ENCODE results near the gene COL2A1.

COL2A1 gene

GRCh38 chr12:48015954-48016353, 11.7 kb upstream of the COL2A1 start:
- TF ChIP-seq, protein P1, sequence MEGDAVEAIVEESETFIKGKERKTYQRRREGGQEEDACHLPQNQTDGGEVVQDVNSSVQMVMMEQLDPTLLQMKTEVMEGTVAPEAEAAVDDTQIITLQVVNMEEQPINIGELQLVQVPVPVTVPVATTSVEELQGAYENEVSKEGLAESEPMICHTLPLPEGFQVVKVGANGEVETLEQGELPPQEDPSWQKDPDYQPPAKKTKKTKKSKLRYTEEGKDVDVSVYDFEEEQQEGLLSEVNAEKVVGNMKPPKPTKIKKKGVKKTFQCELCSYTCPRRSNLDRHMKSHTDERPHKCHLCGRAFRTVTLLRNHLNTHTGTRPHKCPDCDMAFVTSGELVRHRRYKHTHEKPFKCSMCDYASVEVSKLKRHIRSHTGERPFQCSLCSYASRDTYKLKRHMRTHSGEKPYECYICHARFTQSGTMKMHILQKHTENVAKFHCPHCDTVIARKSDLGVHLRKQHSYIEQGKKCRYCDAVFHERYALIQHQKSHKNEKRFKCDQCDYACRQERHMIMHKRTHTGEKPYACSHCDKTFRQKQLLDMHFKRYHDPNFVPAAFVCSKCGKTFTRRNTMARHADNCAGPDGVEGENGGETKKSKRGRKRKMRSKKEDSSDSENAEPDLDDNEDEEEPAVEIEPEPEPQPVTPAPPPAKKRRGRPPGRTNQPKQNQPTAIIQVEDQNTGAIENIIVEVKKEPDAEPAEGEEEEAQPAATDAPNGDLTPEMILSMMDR (IDR thresholded peaks at IDR 0.05; ENCODE audit: low read depth, low read length, missing control alignments): no peak
- DNase-seq (ENCODE audit: extremely low read depth, low read depth): no peak
- H3K4me3 ChIP-seq (replicated peaks; ENCODE audit: low read depth, low read length): no peak overlapping the region

DNA sequence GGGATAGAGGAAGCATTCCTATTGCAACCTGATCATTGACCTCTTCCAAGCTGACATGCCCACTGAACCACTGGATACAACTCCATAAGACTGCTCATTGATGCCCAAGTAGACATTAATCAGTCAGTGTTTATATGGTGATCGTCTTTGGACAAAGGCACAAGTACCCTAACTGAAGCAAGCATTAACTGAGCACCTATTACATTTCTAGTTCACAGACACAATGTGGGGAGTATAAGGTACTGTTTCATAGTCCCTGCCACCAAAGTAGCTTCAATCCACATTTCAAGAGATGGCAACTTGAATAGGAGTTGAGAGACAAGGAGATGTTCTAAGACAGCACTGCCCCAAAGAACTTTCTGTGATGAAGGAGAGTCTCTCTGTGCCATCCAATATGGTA, 10.9 kb upstream of the COL2A1 start:
- no peak overlapping the region for H3K4me3 ChIP-seq (replicated peaks; ENCODE audit: low read depth, low read length)
- no peak for DNase-seq (ENCODE audit: extremely low read depth, low read depth)
- TF ChIP-seq, protein P1 (IDR thresholded peaks at IDR 0.05; ENCODE audit: low read depth, low read length, missing control alignments): no peak

- no peak overlapping the region for H3K4me3 ChIP-seq (replicated peaks; ENCODE audit: low read depth, low read length)
- DNase-seq (ENCODE audit: extremely low read depth, low read depth): no peak
- TF ChIP-seq, protein P1 (IDR thresholded peaks at IDR 0.05; ENCODE audit: low read depth, low read length, missing control alignments): no peak
Observed at GRCh38 chr12:48013287-48013686, 9.0 kb upstream of the COL2A1 start.

GRCh38 chr12:48012070-48012469, 7.8 kb upstream of the COL2A1 start:
- TF ChIP-seq, protein P1 (IDR thresholded peaks at IDR 0.05; ENCODE audit: low read depth, low read length, missing control alignments): no peak
- no peak overlapping the region for H3K4me3 ChIP-seq (replicated peaks; ENCODE audit: low read depth, low read length)
- no peak for DNase-seq (ENCODE audit: extremely low read depth, low read depth)

GRCh38 chr12:48010366-48010970, 6.2 kb upstream of the COL2A1 start:
- no peak for DNase-seq (ENCODE audit: extremely low read depth, low read depth)
- TF ChIP-seq, protein P1 (IDR thresholded peaks at IDR 0.05; ENCODE audit: low read depth, low read length, missing control alignments): no peak
- H3K4me3 ChIP-seq (replicated peaks; ENCODE audit: low read depth, low read length): no peak overlapping the region

- no peak for DNase-seq (ENCODE audit: extremely low read depth, low read depth)
- no peak overlapping the region for H3K4me3 ChIP-seq (replicated peaks; ENCODE audit: low read depth, low read length)
- TF ChIP-seq, protein P1 (IDR thresholded peaks at IDR 0.05; ENCODE audit: low read depth, low read length, missing control alignments): no peak
Observed at GRCh38 chr12:48009471-48009870, 5.2 kb upstream of the COL2A1 start.

- TF ChIP-seq, protein P1 (IDR thresholded peaks at IDR 0.05; ENCODE audit: low read depth, low read length, missing control alignments): no peak
- no peak for DNase-seq (ENCODE audit: extremely low read depth, low read depth)
- no peak overlapping the region for H3K4me3 ChIP-seq (replicated peaks; ENCODE audit: low read depth, low read length)
Observed at GRCh38 chr12:48008950-48009349, 4.7 kb upstream of the COL2A1 start.

All from HFF-Myc (cell line).